IPS-NIHi11 (cell line): ENCODE data around the gene TPK1.

ENCODE experiments used
- DNase-seq: peaks from one replicate; pipeline ENCODE4 v3.0.0; 2012; ENCODE audit warnings: mixed read lengths, low spot score

Gene TPK1

DNA sequence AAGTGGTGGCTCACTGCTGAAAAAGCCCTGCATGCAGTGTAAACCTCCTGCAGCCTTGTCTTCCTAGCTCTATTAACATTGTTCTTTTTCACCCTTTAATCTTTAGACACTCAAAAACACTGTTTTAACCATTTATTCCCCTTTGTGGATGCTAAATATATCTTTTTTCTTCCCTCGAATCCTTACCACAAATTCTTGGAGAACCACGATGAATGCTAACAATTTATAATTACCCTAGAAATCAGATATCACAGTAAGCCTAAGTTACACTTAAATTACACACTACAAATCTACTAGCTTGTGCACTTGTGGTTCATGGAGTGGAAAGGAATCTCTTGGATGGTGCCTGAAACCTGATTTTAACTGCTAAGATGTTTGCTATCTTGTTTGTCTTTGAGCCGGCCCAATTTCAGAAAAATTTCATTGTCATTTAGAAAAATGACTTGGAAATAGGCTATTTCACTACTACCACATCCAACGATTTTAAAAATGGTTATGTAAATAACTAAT is 307.3 kb downstream of the TPK1 start:
- no peak for DNase-seq

DNA sequence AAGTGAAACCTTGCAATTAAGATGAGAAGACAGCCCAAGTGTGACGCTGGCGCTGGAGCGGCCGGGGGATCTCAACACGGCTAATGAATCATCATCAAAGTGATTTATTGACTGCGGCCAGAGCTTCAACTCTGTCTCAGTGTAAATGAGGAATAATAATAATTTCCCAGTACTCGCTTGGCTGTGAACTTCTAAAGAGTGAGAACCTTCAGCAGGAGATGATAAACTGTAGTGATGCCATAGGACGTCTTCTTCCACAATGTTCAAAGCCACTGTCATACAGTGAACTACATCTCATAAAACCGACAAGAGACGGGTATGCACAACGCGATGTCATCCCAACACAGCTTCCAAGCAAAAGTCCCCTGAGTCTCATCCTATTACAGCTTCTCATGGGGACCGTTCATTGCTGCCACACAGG is 308.8 kb downstream of the TPK1 start:
- no peak for DNase-seq

DNA sequence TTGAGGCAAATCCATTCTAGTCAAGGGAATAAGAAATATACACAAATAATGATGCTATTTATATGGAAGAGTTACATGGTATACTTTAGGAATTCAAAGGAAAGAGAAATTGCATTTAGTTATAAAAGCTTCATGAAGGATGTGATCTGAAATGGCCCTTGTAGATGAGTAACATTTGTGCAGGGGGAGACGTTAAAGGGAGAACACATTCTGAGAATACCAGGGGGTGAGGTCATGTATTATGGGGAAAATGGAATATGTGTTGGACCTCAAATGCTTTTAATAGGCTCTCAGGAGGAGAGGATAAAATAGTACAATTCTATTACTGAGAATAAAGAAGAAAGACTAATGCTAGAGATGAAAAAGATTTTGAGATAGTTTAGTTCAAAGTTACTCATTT is 309.9 kb downstream of the TPK1 start:
- DNase-seq = no peak

DNA sequence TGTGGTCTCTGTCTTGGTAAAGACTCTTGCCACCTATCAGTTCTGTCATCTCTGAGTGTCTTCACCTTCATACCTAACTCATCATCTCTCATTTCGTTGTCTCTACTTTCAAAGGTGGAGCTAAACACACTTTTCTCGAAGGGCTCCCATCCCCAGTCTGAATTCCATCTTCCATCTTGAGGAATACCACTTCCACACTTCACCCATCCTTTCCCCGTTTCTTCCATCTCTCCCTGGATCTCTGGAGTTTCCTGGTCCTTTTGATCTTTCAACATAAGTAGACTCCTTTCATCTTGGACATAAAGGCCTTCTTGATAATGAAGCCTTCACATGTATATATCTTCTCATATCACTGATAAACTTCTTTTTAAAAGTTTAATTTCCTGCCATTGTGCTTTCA is 311.6 kb downstream of the TPK1 start:
- no peak for DNase-seq

DNA sequence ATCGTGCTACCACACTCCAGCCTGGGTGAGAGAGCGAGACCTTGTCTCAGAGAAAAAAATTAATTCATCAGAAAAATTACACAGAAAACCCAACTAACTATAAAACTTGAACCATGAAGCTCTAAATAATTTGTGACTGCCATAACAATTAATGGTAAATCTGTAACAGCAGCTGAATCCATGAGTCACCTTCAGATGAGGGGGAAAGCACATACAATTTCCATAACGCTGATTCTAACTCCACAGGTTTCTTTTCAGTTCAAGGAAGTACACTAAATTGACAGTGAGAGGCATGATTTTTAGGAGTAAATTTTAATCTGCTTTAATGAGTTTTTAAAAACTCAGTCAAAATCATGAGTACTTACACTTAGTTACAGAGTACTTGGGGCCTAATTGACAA is 312.2 kb downstream of the TPK1 start:
- DNase-seq = no peak

DNA sequence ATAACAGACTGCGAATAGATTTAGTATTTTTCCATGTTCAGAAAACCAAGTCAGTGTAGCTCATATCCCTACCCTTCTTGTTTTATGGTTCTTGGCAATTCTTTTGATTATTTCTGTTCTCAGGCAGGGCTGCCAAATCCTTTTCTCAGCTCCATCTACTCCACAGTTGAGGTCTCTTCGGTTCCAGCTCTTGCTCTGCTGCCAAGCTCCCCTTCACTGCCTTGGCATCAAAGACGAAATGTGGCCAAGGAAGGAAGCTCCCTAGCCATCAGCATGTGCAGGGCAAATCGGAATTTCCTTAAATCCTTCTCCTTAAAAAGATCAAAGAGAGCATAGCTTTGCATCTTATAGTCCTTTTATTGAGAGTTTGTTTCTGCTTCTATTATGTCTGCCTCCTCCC is 315.9 kb downstream of the TPK1 start:
- DNase-seq = no peak

DNA sequence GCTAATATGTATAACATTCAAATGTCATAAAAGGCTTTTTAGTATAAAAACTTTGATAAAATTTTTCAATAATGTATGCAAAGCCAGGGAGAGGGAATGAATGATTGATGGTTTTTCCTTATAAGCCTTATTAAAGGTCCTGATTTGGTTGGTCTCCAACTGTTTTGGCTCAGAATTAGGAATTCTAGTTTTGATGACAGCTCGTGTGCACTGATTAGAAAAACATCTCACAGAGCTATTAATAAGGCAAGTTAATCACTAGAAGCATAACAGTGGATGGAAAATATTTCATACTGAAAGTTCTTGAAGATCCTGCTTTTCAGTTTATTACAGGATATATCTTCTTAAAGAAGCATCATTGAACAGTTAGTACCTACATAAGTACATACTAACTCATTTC is 317.5 kb downstream of the TPK1 start:
- no peak for DNase-seq

DNA sequence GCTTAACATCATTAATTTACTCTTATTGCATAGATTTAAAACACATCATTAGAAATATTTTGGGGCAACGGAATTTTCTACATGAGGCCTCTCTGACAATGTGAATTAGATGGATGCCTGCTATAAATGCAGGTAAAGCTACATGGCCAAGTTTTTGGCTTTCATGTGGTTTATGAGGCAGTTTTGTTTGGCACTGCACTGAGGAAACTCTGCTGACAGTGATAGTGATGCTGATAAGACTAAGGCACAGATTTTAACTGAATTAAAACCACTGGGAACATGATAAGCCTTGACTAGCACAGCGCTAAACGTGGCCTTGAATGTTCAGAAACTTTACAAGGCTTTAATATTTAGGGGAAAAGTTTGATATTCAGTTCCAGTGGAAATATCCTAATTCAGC is 318.1 kb downstream of the TPK1 start:
- DNase-seq = no peak

DNA sequence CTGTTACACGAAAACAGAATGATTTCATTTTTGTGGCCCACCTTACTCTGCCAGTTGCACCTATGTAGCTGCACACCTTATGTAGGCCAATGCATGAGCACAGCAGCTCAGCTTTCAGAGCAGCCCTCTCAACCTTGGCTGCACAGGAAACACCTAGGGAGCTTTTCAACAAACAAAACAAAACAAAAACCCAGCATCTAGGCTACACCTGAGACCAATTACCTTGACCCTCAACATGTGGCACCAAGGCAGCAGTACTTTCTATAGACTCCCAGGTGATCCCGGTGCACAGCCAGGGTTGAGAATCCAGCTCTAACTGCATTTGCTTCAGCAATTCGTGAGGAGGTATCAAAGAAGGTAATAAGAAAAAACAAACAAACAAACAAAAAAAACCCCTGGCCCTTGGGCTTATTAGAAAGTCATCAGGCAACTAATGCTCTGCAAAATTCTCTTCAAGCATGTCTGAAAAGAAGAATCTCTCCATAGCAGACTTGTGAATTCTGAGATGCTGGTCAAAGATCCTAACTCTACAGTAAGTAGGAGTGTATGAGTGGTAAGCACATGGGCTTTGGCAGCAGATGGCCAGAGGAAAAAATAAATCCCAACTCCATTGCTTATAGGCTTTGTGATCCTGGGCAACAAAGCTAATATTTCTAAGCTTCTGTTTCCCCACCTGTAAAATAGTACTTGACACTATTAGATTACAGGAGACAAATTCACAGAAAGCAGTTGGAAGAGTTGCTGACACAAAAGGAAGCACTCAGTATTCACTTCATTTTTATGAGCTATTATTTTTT is 318.9 kb downstream of the TPK1 start:
- no peak for DNase-seq

DNA sequence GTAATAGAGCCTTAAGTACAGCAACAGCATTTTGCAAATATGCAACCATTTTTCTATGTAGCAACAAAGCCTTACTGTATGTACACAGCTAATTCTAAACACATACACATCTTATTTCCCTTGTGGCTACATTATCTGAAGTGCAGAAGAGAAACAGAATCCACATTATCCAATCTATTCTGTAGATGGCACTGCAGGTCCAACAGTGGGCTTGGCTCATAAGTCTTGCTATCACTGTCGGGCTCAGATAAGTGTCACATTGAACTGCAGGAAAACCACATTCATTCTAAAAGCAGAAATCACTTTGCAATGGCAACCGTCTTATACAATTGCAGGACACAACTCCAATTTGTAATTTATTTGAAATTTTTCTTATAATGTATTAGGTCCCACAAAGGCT is 322.5 kb downstream of the TPK1 start:
- no peak for DNase-seq

DNA sequence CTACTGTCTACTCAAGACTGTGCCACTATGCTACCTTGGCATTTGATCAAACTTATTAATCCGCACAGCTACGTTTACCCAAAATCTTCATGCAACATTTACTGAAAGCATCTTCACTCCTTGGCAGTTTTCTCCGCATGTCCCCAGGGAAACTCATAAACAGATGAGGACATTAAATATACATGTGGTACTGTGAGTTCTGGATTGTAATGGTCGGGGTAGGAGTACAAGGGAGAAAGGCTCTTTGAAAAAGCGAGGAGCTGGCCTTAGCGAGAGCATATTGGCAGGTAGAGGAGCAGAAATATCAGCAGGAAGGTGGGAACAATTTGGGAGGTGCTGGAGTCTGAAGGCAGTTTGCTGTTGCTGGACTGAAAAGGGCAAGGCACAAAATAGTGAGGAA is 325.2 kb downstream of the TPK1 start:
- no peak for DNase-seq

DNA sequence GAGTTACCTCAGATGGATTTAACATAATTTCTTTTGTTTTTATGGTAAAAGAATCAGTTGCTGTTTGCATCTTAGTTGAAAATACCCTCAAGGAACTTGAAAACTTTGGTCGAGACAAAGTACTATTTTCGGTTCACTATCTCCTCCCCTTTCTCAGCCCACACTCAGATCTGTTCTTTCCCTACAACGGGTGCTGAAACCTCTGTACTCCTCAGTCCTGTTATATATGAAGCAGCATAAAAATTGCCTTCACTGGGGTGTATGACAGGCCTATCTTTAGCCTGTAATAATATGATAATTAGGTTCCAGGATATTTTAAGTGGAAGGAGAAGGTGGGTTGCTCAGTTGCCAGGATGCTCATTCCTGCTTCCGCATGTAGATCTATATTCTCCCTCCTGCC is 327.2 kb downstream of the TPK1 start:
- no peak for DNase-seq

DNA sequence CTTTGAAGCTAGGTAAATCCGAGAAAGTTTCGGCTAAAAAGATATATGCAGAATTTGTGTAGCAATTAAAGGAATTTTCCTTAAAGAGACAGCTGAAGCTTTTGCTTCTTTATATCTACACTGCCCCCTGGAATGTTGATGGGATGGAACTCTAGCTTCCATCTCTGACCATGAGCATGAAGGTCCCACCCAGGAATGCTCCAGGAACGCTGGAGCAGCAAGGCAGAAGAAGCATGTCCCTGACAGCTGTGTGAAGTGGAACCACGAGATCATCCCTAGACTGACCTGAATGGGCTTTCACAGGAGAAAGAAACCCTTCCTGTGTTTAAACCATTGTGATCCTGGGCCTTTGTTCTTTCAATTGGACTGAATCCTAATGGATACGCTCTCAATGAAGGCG is 332.6 kb downstream of the TPK1 start:
- DNase-seq = no peak

DNA sequence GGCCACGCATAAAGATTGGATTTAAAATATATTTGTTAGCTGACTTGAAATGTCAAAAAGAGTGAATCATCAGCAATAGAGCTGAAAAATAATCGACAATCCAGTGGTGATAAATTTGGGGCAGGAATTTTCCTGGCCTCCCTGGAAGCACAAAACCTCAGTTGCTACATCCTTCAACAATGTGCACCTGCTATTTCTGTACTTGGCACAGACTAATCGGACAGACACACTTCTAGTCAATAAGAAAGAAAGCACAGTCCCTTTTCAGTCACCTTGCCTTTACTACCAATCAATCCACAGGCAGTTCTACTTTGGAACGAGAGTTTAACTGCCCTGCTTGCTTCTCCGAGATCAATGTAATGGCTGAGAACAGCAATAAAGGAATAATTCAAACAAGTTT is 335.6 kb downstream of the TPK1 start:
- no peak for DNase-seq

DNA sequence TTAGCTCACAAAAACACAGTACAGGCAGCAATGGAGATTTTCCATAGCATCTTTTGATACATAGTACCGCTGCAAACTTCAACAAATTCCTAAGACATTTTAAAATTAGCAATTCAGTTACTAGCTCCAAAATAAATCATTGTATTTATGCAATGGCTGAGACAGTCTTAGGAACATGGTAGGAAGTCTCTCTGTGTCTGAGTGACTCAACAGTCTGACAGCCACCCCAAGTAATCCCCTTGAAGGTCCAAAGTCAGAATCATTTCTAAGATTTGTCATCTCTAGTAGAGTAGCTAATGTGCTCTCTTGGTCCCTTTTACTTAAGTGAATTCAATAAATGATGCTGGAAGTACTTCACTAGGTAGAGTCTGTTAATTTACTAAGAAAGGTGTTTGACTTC is 338.6 kb downstream of the TPK1 start:
- DNase-seq = no peak

DNA sequence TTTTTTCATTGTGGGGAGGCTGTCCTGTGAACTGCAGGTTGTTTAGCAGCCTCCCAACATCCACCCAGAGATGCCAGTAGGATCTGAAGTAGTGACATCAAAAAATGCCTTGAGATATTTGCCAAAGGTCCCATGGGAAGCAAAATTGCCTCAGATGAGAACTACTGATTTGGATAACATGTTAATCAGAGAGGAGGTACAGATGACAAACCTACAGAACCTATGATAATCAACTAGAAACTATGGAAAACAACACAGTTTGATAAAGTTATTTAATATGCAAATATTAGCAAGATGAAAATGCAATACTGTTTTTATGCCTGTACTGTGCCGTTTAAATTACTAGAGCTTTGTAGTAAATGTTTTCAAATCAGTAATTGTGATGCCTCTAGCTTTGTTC is 341.5 kb downstream of the TPK1 start:
- DNase-seq = no peak

DNA sequence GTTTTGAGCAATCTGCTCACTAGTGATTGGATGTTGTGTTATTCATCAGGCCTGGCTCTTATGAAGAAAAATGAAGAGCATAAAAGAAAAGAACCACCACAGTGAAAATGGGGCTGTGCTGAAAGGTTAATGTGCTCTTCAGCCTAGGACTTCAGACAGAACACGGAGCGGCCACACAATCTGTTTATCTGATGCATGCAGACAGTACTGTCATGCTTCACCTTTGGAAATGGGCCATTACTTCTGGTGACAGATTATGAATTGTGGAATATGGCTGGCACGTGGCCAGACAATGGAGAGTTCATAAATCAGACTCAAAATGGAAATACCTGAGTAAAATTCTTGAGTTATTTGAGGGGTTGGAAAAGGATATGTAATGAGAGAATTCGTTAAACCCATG is 346.3 kb downstream of the TPK1 start:
- DNase-seq = no peak

DNA sequence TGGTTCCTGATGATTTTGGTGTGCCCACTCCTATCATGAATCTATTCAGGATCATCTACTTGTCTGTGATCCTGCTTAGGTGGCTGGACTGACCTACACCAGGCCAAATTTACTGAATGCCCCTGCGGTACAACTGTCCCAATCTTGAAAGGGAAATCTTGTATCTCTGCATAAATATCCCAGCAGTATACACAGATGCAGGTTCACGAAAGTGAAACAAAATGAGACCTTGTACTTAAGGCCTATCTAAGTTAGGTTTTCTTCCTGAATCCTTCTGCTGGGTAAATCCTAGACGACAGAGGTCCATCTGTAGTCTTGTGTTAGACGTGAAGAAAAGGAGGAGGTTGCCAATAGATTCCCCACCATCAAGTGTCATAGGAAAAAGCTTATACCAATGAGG is 346.9 kb downstream of the TPK1 start:
- DNase-seq = no peak

DNA sequence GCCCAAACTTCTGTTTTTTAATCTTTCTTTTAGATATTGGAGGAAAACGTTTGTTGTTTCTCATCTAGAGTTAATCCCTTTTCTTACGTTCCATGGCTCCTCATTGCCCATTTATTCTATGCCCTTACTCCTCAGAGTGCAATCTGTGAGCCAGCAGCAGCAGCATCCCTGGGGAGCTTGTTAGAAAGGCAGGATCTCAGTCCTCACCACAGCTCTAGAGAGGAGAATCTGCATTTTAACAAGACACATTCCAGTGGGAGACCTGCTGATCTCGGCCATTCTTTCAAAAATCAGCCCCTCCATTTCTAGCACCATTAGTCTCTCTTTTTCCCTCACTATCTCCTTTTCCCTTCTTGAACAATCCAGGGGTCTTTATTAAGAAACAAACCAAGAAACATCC is 348.0 kb downstream of the TPK1 start:
- DNase-seq = peak; percentile 59

DNA sequence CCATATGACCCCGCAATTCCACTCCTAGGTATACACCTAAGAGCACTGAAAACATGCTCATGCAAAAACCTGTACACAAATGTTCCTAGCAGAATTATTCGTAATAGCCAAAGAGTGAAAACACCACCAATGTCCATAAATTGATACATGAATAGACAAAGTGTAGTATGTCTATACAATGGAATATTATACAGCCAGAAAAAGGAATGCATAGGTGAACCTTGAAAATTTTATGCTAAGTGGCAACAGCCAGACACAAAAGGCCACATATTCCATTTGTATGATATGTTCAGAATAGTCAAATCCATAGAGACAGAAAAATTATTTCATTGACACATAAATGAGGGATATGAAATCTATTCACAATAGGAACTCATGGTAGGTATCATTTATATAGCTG is 351.4 kb downstream of the TPK1 start:
- no peak for DNase-seq

DNA sequence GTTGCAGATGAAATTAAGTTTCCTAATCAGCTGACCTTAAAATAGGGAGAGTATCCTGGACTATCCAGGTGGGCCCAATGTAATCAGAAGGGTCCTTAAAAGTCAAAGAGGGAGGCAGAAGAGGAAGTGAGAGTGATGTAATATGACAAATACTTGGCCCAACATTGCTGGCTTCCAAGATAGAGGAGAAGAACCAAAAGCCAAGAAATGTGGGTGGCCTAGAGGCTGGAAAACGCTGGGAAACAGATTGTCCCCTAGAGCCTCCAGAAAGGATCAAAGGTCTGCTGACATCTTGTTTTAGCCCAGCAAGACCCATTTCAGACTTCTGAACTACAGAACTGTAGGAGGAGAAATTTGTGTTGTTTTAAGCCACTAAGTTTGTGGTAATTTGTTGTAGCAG is 352.7 kb downstream of the TPK1 start:
- DNase-seq = no peak

DNA sequence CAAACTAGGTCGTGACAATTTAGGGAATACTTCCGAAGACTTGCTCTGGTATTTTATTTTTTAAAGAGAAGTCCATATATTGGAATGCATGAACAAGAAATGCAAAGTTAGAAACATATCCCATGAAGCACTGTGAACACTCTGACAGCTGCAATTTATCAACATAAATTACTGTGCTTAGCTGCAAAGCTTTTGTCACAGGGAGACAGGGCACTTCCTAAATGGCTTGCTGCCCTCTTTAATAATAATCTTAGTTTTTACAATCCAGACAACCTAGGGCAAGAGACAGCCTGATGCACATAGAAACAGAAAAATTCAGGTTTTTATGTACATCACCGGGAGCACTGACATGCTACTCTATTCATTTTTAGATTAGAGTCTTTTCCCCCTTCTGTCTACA is 354.0 kb downstream of the TPK1 start:
- no peak for DNase-seq

DNA sequence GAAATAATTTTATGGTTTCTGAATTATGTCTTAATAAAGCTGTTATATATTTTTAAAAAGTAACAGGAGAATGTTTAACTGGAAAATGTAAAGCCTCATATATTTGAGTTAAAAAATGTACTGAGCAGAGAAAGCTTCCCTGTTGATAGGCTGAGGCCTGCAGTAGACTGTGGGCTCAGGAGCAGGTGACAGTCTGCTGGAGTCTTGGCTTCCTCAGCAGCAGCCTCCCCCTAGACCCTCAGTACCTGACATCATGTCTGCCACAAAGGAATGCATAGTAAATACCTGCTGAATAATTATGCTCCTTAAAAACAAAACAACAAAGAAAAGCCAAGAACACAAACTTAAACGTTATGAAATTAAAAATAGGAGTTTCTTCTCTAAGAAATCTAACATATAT is 358.5 kb downstream of the TPK1 start:
- DNase-seq = peak; percentile 19
